ENCODE data around the gene GAGE1. TPM values are rescaled to one million over a fixed set of nuclear protein-coding genes. Genes with fewer than 3 reads are reported as not detected.
A peak's percentile ranks its signal among the peaks of the same experiment; 100 is the strongest.
"Not testable (repeated sequence)": the region's sequence is repeated elsewhere in the genome, so short reads cannot be mapped to it uniquely, and the experiment has no call there.

Gene GAGE1, protein sequence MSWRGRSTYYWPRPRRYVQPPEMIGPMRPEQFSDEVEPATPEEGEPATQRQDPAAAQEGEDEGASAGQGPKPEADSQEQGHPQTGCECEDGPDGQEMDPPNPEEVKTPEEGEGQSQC
- not detected for total RNA-seq
- long read RNA-seq, donor 1 = 0 reads
- long read RNA-seq, donor 2 = 0 reads

DNA sequence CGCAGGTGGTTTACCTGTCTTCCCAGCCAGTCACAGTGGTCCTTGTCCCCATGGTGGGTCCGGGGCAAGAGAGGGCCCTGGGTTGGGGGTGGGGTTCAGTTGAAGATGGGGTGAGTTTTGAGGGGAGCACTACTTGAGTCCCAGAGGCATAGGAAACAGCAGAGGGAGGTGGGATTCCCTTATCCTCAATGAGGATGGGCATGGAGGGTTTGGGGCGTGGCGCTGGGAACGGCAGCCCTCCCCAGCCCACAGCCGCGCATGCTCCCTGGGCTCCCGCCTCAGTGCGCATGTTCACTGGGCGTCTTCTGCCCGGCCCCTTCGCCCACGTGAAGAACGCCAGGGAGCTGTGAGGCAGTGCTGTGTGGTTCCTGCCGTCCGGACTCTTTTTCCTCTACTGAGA is at the start of gene GAGE1:
TSS of gene GAGE1 (plus strand) at position 301 of the 400 bp plus-strand sequence. CDS start 1,155 bp downstream, outside the sequence.
- intact Hi-C loops (cut with DNase I) = not testable (repeated sequence)

DNA sequence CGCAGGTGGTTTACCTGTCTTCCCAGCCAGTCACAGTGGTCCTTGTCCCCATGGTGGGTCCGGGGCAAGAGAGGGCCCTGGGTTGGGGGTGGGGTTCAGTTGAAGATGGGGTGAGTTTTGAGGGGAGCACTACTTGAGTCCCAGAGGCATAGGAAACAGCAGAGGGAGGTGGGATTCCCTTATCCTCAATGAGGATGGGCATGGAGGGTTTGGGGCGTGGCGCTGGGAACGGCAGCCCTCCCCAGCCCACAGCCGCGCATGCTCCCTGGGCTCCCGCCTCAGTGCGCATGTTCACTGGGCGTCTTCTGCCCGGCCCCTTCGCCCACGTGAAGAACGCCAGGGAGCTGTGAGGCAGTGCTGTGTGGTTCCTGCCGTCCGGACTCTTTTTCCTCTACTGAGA is 47.8 kb upstream of the GAGE1 start, which contains the start of gene GAGE12E:
TSS of gene GAGE12E (plus strand) at position 301 of the 400 bp plus-strand sequence. CDS start 1,155 bp downstream, outside the sequence.
- intact Hi-C loops (cut with DNase I); DNase-seq (ENCODE audit: low spot score): not testable (repeated sequence)

More for the DNA sequence above, at the start of gene GAGE1:
- not testable (repeated sequence) for DNase-seq (ENCODE audit: low spot score)

DNA sequence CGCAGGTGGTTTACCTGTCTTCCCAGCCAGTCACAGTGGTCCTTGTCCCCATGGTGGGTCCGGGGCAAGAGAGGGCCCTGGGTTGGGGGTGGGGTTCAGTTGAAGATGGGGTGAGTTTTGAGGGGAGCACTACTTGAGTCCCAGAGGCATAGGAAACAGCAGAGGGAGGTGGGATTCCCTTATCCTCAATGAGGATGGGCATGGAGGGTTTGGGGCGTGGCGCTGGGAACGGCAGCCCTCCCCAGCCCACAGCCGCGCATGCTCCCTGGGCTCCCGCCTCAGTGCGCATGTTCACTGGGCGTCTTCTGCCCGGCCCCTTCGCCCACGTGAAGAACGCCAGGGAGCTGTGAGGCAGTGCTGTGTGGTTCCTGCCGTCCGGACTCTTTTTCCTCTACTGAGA is 38.3 kb upstream of the GAGE1 start, which contains the start of gene GAGE12F:
TSS of gene GAGE12F (plus strand) at position 301 of the 400 bp plus-strand sequence. CDS start 1,155 bp downstream, outside the sequence.
- DNase-seq (ENCODE audit: low spot score); intact Hi-C loops (cut with DNase I): not testable (repeated sequence)

DNA sequence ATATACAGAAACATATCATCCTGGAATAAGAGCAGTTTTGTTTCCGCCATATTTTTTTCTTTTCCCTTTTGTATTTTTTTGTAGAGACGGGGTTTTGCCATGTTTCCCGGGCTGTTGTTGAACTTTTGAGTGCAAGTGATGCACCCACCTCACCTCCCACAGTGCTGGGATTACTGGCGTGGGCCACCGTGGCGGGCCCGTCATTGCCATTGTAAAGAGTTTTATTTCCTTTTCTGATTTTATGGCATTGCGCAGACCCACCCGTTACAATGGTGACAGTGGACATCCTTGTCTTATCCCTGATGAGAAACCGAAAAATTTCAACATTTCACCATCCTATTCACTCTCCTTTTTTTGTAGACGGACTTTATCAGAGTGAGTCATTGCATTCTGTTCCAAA is 30.1 kb upstream of the GAGE1 start:
- peak; percentile 84 for DNase-seq (ENCODE audit: low spot score)

DNA sequence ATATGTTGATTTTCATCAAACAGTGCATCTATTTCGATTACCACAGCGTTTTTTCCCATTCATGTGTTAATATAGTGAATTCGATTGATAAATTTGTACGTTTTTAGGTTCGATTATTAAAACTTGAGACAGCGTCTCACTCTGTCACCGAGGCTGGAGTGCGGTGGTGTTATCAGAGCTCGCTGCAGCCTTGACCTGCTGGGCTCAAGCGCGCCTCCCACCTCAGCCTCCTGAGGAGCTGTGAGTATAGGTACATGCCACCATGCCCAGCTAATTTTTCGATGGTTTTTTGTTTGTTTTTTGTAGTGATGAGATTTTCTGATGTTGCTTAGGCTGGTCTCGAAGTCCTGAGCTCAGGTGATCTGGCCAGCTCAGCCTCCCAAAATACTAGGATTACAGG is 29.7 kb upstream of the GAGE1 start:
- DNase-seq (ENCODE audit: low spot score) = peak; percentile 68
- intact Hi-C loops (cut with DNase I) = not testable (repeated sequence)

More for the DNA sequence above, 30.1 kb upstream of the GAGE1 start:
- intact Hi-C loops (cut with DNase I) = not testable (repeated sequence)

DNA sequence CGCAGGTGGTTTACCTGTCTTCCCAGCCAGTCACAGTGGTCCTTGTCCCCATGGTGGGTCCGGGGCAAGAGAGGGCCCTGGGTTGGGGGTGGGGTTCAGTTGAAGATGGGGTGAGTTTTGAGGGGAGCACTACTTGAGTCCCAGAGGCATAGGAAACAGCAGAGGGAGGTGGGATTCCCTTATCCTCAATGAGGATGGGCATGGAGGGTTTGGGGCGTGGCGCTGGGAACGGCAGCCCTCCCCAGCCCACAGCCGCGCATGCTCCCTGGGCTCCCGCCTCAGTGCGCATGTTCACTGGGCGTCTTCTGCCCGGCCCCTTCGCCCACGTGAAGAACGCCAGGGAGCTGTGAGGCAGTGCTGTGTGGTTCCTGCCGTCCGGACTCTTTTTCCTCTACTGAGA is 28.7 kb upstream of the GAGE1 start, which contains the start of gene GAGE12G:
TSS of gene GAGE12G (plus strand) at position 301 of the 400 bp plus-strand sequence. CDS start 1,155 bp downstream, outside the sequence.
- DNase-seq (ENCODE audit: low spot score); intact Hi-C loops (cut with DNase I): not testable (repeated sequence)

DNA sequence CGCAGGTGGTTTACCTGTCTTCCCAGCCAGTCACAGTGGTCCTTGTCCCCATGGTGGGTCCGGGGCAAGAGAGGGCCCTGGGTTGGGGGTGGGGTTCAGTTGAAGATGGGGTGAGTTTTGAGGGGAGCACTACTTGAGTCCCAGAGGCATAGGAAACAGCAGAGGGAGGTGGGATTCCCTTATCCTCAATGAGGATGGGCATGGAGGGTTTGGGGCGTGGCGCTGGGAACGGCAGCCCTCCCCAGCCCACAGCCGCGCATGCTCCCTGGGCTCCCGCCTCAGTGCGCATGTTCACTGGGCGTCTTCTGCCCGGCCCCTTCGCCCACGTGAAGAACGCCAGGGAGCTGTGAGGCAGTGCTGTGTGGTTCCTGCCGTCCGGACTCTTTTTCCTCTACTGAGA is 19.2 kb upstream of the GAGE1 start, which contains the start of gene GAGE12H:
TSS of gene GAGE12H (plus strand) at position 301 of the 400 bp plus-strand sequence. CDS start 1,155 bp downstream, outside the sequence.
- DNase-seq (ENCODE audit: low spot score); intact Hi-C loops (cut with DNase I): not testable (repeated sequence)

DNA sequence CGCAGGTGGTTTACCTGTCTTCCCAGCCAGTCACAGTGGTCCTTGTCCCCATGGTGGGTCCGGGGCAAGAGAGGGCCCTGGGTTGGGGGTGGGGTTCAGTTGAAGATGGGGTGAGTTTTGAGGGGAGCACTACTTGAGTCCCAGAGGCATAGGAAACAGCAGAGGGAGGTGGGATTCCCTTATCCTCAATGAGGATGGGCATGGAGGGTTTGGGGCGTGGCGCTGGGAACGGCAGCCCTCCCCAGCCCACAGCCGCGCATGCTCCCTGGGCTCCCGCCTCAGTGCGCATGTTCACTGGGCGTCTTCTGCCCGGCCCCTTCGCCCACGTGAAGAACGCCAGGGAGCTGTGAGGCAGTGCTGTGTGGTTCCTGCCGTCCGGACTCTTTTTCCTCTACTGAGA is 9.6 kb upstream of the GAGE1 start, which contains the start of gene GAGE2A:
TSS of gene GAGE2A (plus strand) at position 301 of the 400 bp plus-strand sequence. CDS start 1,155 bp downstream, outside the sequence.
- DNase-seq (ENCODE audit: low spot score); intact Hi-C loops (cut with DNase I): not testable (repeated sequence)

DNA sequence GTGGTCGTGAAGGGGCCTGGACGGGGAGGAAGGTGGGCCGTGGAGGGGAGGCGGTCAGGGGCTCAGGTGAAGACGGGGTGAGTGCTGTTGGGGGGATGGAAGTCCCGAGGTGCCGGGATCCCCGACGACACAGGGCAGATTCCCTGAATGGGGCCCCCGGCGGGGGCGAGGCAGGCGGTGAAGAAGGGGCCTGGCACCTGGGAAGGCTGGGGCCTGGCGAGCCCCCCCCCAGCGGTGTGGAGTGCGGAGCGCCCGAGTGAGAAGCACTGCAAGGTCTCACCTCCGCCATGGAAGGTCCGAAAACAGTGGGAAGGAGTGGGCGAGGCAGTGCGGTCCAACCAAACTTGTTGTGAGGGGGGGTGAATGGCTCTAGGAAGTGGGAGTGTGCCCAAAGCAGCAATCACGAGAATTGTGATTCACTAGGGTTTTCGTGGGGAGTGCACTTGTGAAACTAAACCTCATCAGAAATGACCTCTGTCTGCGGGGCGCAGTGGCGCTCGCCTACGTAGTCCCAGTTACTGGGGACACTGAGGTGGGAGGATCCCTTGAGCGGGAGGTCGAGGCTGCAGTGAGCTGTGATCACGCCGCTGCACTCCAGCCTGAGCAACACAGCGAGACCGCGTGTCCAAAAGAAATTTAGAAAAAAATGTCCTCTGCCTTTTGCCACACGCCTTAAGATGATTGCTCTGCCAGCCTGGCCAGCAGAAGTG is 8.9 kb upstream of the GAGE1 start:
- DNase-seq (ENCODE audit: low spot score) = peak; percentile 87
- intact Hi-C loops (cut with DNase I) = not testable (repeated sequence)

DNA sequence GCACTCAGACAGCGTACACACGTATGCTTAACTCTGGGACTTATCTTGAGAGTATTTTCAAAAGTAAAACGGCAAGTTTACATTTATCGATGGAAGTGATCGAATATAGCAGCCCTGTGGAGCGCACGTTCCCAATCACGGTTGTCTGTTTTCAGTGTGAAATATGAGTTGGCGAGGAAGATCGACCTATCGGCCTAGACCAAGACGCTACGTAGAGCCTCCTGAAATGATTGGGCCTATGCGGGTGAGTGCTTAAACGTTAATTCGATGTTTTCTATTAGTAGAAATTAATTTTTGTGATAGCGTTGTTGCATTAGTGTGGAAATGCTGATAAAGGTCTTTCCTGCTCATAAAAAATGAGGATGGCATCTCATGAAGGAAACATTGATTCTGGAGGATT is 8.3 kb upstream of the GAGE1 start:
- intact Hi-C loops (cut with DNase I) = not testable (repeated sequence)
- DNase-seq (ENCODE audit: low spot score) = peak; percentile 58

DNA sequence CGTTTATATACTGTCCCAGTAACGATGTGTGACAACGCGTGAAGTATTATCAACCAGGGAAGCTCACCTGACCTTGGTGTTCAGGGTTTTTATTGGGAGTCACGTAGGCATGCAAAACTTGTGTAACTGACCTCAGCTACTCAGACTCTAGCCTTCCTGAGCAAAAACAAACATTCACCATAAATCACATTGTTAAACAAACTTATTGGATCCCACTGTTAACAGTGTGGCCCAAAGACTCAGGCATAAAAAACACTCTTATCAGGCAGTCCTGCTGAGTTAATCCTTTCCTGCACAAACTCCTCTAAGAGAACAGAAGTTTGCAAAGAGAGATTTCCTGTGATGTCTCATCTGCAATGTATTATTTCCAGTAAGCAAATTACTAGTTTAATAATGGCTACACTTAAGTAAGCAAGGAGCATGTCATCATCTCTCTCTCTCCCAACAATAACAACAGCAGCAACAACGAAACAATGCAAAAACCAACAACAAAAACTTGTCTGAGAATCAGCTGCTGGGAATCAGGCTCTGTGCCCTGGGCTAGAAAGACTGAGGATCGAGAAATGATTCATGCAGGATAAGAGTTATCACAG is 12.0 kb downstream of the GAGE1 start:
- no peak for DNase-seq (ENCODE audit: low spot score)
- intact Hi-C loops (cut with DNase I) = no loop called here

DNA sequence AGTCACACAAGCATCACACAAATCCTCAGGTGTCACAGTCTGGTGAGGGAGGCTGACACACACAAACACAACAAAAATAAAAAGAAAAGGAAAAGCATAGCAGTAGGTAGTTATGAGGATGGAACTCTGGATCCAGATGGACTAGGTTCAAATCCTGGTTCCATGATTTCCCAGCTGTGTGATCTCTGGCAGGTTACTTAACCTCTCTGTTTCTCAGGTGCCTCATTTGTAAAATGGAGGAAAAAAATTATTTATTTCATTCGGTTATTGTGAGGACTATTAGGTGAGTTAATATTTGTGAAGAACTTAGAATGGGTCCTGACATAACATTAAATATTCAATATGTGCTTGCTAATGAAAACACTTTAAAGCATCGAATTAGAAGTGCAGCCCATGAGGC is 19.8 kb downstream of the GAGE1 start:
- DNase-seq (ENCODE audit: low spot score) = no peak
- intact Hi-C loops (cut with DNase I) = loop anchor here in 1 of 2 donors (1.0 kb wide), 1 partner anchor 18 kb away; no protein-coding TSS in a partner anchor

DNA sequence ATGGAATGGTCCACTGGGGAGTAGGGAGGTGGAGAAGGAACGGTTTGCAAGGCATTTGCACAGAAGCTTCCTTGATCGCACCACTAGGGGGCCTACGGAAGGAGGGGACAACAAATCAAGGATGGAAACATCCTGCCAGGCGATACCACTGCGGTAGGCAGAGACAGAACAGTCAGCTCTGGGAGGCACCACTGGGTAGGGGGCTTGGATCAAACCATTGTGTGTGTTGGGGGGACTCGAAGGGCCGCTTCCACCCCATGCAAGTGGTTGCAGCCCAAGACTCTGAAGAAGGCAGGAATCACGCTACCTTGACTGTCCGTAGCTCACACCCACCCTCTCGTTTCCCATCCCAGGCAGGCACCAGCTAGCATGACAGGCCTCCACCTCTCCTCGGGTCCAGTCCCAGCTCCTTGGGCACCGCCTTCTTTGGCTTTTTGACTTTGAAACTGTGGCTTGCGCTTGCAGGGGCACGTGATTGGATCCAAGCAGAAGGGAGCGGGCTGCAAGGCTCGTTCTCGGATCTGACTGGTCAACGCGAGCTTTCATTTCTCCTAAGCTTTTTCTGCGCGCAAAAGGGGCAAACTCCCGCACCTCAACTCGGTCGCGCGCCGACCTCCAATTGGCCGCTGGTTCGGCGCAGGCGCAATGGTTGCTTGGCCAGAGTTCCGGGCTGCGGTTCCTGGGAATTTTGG is 28.4 kb downstream of the GAGE1 start:
- DNase-seq (ENCODE audit: low spot score) = no peak
- intact Hi-C loops (cut with DNase I) = no loop called here

DNA sequence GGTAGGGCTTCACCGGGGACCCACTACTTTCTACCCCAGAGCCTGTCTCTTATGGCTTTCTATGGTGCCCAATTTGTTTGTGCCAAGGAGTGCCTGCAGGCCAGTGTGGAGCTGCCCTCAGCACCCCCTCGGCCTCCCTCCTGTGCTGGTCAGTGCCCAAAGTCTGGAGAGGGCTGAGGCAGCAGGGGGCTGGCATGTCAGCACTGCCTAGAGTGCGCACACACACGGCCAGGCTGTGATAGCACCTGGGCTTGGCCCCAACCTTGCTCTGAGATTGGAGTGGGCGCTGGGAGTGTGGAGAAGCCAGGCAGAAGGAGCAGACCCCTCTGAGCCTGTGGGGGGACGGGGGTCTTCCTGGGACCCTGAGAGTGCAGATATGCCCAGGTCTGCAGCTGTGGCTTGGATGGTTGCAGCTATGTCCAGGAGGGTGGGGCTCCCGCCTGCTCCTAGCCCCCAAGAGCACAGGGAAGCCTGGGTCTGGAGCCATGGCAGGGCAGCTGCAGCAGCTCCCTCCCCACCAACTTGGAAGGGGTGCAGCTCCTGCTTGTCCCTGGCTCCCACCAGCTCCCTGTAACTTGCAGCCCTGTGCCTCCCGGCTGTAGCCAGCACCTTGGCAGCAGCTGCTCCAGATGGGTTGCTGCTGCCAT is 46.3 kb downstream of the GAGE1 start:
- no peak for DNase-seq (ENCODE audit: low spot score)
- intact Hi-C loops (cut with DNase I) = no loop called here

DNA sequence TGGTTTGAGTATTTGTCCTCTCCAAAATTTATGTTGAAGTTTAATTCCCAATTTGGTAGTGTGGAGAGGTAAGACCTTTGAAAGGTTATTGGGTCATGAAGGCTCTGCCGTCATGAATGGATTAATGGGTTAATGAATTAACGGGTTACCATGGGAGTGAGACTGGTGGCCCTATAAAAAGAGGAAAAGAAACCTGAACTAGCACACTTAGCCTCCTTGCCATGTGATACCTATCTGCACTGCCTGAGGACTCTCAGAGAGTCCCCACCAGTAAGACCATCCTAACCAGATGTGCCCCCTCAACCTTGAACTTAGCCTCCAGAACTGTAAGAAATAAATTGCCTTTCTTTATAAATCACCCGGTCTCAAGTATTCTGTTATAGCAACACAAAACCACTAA is 57.7 kb downstream of the GAGE1 start:
- intact Hi-C loops (cut with DNase I) = no loop called here
- DNase-seq (ENCODE audit: low spot score) = no peak

Measured in posterior vena cava (tissue), 2 donors.